Measurements from ENCODE around the gene RXRA.

RXRA gene

GRCh38 chr9:134400283-134400682 is 74.0 kb downstream of the RXRA start:
- Histone ChIP-seq H3K4me3 (ENCODE audit: low read depth, low read length) (no peak overlapping the region), H3K4me1 (ENCODE audit: control insufficient read depth, insufficient read depth, low read length) (no peaks in the 10 kb centered on the region), H3K9ac (ENCODE audit: low read depth, low read length) (no peak overlapping the region), H3K27me3 (ENCODE audit: control insufficient read depth, insufficient read depth, low read length) (no peaks in the 10 kb centered on the region), H3K36me3 (ENCODE audit: control insufficient read depth, insufficient read depth, low read length) (no peaks in the 10 kb centered on the region), H3K9me3 (ENCODE audit: control insufficient read depth, insufficient read depth, low read length) (peaks cover 10% of the 10 kb centered on the region)

GRCh38 chr9:134401391-134401790 is 75.1 kb downstream of the RXRA start:
- no peaks in the 10 kb centered on the region for H3K27me3 ChIP-seq (ENCODE audit: control insufficient read depth, insufficient read depth, low read length)
- H3K36me3 ChIP-seq (ENCODE audit: control insufficient read depth, insufficient read depth, low read length): no peaks in the 10 kb centered on the region
- no peaks in the 10 kb centered on the region for H3K4me1 ChIP-seq (ENCODE audit: control insufficient read depth, insufficient read depth, low read length)
- H3K9me3 ChIP-seq (ENCODE audit: control insufficient read depth, insufficient read depth, low read length): peaks cover 10% of the 10 kb centered on the region
- H3K4me3 ChIP-seq (ENCODE audit: low read depth, low read length): no peak overlapping the region
- H3K9ac ChIP-seq (ENCODE audit: low read depth, low read length): no peak overlapping the region

- Histone ChIP-seq H3K27me3 (ENCODE audit: control insufficient read depth, insufficient read depth, low read length) (no peaks in the 10 kb centered on the region), H3K4me1 (ENCODE audit: control insufficient read depth, insufficient read depth, low read length) (no peaks in the 10 kb centered on the region), H3K4me3 (ENCODE audit: low read depth, low read length) (no peak overlapping the region), H3K36me3 (ENCODE audit: control insufficient read depth, insufficient read depth, low read length) (no peaks in the 10 kb centered on the region), H3K9me3 (ENCODE audit: control insufficient read depth, insufficient read depth, low read length) (peaks cover 10% of the 10 kb centered on the region), H3K9ac (ENCODE audit: low read depth, low read length) (no peak overlapping the region)
These were observed 75.9 kb downstream of the RXRA start for GRCh38 chr9:134402182-134402581.

- H3K4me3 ChIP-seq (ENCODE audit: low read depth, low read length): no peak overlapping the region
- H3K4me1 ChIP-seq (ENCODE audit: control insufficient read depth, insufficient read depth, low read length): no peaks in the 10 kb centered on the region
- H3K9me3 ChIP-seq (ENCODE audit: control insufficient read depth, insufficient read depth, low read length): peaks cover 10% of the 10 kb centered on the region
These were observed 77.0 kb downstream of the RXRA start for GRCh38 chr9:134403292-134403681.

GRCh38 chr9:134403682-134404301 is 77.5 kb downstream of the RXRA start:
- Histone ChIP-seq H3K27me3 (ENCODE audit: control insufficient read depth, insufficient read depth, low read length) (no peaks in the 10 kb centered on the region), H3K4me3 (ENCODE audit: low read depth, low read length) (no peak overlapping the region), H3K4me1 (ENCODE audit: control insufficient read depth, insufficient read depth, low read length) (no peaks in the 10 kb centered on the region), H3K36me3 (ENCODE audit: control insufficient read depth, insufficient read depth, low read length) (peaks cover 2% of the 10 kb centered on the region), H3K9me3 (ENCODE audit: control insufficient read depth, insufficient read depth, low read length) (peaks cover 7% of the 10 kb centered on the region), H3K9ac (ENCODE audit: low read depth, low read length) (no peak overlapping the region)

More at GRCh38 chr9:134403292-134403681, 77.0 kb downstream of the RXRA start:
- Histone ChIP-seq H3K36me3 (ENCODE audit: control insufficient read depth, insufficient read depth, low read length) (no peaks in the 10 kb centered on the region), H3K9ac (ENCODE audit: low read depth, low read length) (no peak overlapping the region), H3K27me3 (ENCODE audit: control insufficient read depth, insufficient read depth, low read length) (no peaks in the 10 kb centered on the region)

GRCh38 chr9:134404376-134405358 is 78.4 kb downstream of the RXRA start:
- Histone ChIP-seq H3K4me1 (ENCODE audit: control insufficient read depth, insufficient read depth, low read length) (no peaks in the 10 kb centered on the region), H3K27me3 (ENCODE audit: control insufficient read depth, insufficient read depth, low read length) (no peaks in the 10 kb centered on the region), H3K9ac (ENCODE audit: low read depth, low read length) (no peak overlapping the region), H3K36me3 (ENCODE audit: control insufficient read depth, insufficient read depth, low read length) (peaks cover 8% of the 10 kb centered on the region), H3K4me3 (ENCODE audit: low read depth, low read length) (no peak overlapping the region), H3K9me3 (ENCODE audit: control insufficient read depth, insufficient read depth, low read length) (no peaks in the 10 kb centered on the region)

GRCh38 chr9:134405527-134405926 is 79.3 kb downstream of the RXRA start:
- Histone ChIP-seq H3K9ac (ENCODE audit: low read depth, low read length) (no peak overlapping the region), H3K27me3 (ENCODE audit: control insufficient read depth, insufficient read depth, low read length) (no peaks in the 10 kb centered on the region), H3K36me3 (ENCODE audit: control insufficient read depth, insufficient read depth, low read length) (peaks cover 8% of the 10 kb centered on the region), H3K9me3 (ENCODE audit: control insufficient read depth, insufficient read depth, low read length) (no peaks in the 10 kb centered on the region), H3K4me1 (ENCODE audit: control insufficient read depth, insufficient read depth, low read length) (no peaks in the 10 kb centered on the region), H3K4me3 (ENCODE audit: low read depth, low read length) (no peak overlapping the region)

- peaks cover 8% of the 10 kb centered on the region for H3K36me3 ChIP-seq (ENCODE audit: control insufficient read depth, insufficient read depth, low read length)
- H3K9ac ChIP-seq (ENCODE audit: low read depth, low read length): peak overlapping the region; percentile 73
- H3K9me3 ChIP-seq (ENCODE audit: control insufficient read depth, insufficient read depth, low read length): no peaks in the 10 kb centered on the region
- no peaks in the 10 kb centered on the region for H3K27me3 ChIP-seq (ENCODE audit: control insufficient read depth, insufficient read depth, low read length)
- H3K4me1 ChIP-seq (ENCODE audit: control insufficient read depth, insufficient read depth, low read length): no peaks in the 10 kb centered on the region
- no peak overlapping the region for H3K4me3 ChIP-seq (ENCODE audit: low read depth, low read length)
These were observed 80.3 kb downstream of the RXRA start for GRCh38 chr9:134406366-134407120.

GRCh38 chr9:134407121-134407779 is 81.0 kb downstream of the RXRA start:
- Histone ChIP-seq H3K4me3 (ENCODE audit: low read depth, low read length) (no peak overlapping the region), H3K4me1 (ENCODE audit: control insufficient read depth, insufficient read depth, low read length) (no peaks in the 10 kb centered on the region), H3K9ac (ENCODE audit: low read depth, low read length) (peak overlapping the region; percentile 73), H3K36me3 (ENCODE audit: control insufficient read depth, insufficient read depth, low read length) (peaks cover 8% of the 10 kb centered on the region), H3K9me3 (ENCODE audit: control insufficient read depth, insufficient read depth, low read length) (no peaks in the 10 kb centered on the region), H3K27me3 (ENCODE audit: control insufficient read depth, insufficient read depth, low read length) (no peaks in the 10 kb centered on the region)

- H3K4me1 ChIP-seq (ENCODE audit: control insufficient read depth, insufficient read depth, low read length): no peaks in the 10 kb centered on the region
- no peak overlapping the region for H3K9ac ChIP-seq (ENCODE audit: low read depth, low read length)
These were observed 82.1 kb downstream of the RXRA start for GRCh38 chr9:134408389-134408788.

More at GRCh38 chr9:134408389-134408788, 82.1 kb downstream of the RXRA start:
- Histone ChIP-seq H3K4me3 (ENCODE audit: low read depth, low read length) (no peak overlapping the region), H3K9me3 (ENCODE audit: control insufficient read depth, insufficient read depth, low read length) (no peaks in the 10 kb centered on the region), H3K36me3 (ENCODE audit: control insufficient read depth, insufficient read depth, low read length) (peaks cover 8% of the 10 kb centered on the region), H3K27me3 (ENCODE audit: control insufficient read depth, insufficient read depth, low read length) (no peaks in the 10 kb centered on the region)

Measured in iPS-15b (cell line).